ENCODE results near the gene ARL15.

DNA sequence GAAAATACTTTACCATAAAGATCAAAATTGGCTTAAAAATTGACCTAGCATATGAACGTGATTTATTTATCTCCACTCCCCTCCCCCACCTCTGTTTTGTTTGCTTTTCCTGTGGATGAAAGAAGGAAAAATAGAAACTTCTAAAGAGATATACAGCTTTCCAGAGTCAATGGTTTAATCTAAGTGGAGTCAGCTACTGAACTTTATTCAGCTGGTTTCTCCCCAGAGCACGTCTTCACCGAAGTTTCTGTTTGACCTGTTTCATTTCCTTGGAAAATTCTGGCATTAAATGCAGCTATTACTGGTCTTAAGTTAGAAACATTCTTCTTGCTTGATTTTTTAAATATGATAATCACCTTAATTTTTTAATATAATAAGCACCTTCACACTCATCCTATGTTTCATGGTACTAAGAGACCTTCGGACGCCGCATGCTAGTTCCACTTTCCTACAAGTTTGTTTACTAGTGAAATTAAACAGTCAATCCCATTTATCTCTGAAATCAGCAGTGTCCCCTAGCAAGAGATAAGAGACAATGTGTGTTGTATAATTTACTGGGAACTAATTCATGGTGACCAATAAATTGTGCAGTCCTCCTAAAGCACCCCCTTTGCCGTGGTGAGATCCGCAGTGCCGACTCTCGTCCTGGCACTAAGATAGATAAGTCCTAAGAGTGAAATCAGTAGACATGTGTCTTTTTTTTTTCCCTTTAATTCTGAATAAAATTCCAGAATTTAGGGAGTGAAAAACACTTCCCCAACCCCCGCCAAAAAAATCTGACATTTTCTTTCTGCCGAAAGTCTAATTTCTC is 89.9 kb downstream of the ARL15 start:
- TF ChIP-seq, protein P1, sequence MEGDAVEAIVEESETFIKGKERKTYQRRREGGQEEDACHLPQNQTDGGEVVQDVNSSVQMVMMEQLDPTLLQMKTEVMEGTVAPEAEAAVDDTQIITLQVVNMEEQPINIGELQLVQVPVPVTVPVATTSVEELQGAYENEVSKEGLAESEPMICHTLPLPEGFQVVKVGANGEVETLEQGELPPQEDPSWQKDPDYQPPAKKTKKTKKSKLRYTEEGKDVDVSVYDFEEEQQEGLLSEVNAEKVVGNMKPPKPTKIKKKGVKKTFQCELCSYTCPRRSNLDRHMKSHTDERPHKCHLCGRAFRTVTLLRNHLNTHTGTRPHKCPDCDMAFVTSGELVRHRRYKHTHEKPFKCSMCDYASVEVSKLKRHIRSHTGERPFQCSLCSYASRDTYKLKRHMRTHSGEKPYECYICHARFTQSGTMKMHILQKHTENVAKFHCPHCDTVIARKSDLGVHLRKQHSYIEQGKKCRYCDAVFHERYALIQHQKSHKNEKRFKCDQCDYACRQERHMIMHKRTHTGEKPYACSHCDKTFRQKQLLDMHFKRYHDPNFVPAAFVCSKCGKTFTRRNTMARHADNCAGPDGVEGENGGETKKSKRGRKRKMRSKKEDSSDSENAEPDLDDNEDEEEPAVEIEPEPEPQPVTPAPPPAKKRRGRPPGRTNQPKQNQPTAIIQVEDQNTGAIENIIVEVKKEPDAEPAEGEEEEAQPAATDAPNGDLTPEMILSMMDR (IDR thresholded peaks at IDR 0.05 in 2 of 3, conservative IDR thresholded peaks at IDR 0.05 in 1 of 3; ENCODE audit: insufficient read depth in 2 of 3, low read depth in 1 of 3, low read length in 3 of 3): no peak
- TF ChIP-seq ELF4 (CRISPR knock-in tag; IDR thresholded peaks at IDR 0.05) (no peak), NR2C1 (IDR thresholded peaks at IDR 0.05) (no peak), NR2C1 (tag; IDR thresholded peaks at IDR 0.05) (no peak), EZH2 (IDR thresholded peaks at IDR 0.05; ENCODE audit: borderline replicate concordance, low read depth, low read length) (no peak), GABPA (tag; conservative IDR thresholded peaks at IDR 0.05; ENCODE audit: low read depth) (no peak), RB1 (IDR thresholded peaks at IDR 0.05; ENCODE audit: low read depth) (no peak), CBX8 (IDR thresholded peaks at IDR 0.05; ENCODE audit: borderline replicate concordance, extremely low read depth, low read depth, low read length, poor library complexity, severe bottlenecking) (no peak), ZNF311 (CRISPR knock-in tag; IDR thresholded peaks at IDR 0.05) (no peak), FOXA1 (IDR thresholded peaks at IDR 0.05; ENCODE audit: borderline replicate concordance) (no peak), TAF1 (IDR thresholded peaks at IDR 0.05; ENCODE audit: control insufficient read depth, extremely low read depth, insufficient read depth, low read length, severe bottlenecking) (no peak), ZNF354B (CRISPR knock-in tag; IDR thresholded peaks at IDR 0.05) (no peak)
- TF ChIP-seq, protein P2, sequence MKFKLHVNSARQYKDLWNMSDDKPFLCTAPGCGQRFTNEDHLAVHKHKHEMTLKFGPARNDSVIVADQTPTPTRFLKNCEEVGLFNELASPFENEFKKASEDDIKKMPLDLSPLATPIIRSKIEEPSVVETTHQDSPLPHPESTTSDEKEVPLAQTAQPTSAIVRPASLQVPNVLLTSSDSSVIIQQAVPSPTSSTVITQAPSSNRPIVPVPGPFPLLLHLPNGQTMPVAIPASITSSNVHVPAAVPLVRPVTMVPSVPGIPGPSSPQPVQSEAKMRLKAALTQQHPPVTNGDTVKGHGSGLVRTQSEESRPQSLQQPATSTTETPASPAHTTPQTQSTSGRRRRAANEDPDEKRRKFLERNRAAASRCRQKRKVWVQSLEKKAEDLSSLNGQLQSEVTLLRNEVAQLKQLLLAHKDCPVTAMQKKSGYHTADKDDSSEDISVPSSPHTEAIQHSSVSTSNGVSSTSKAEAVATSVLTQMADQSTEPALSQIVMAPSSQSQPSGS (CRISPR knock-in tag; IDR thresholded peaks at IDR 0.05): no peak
- TF ChIP-seq, protein P3, sequence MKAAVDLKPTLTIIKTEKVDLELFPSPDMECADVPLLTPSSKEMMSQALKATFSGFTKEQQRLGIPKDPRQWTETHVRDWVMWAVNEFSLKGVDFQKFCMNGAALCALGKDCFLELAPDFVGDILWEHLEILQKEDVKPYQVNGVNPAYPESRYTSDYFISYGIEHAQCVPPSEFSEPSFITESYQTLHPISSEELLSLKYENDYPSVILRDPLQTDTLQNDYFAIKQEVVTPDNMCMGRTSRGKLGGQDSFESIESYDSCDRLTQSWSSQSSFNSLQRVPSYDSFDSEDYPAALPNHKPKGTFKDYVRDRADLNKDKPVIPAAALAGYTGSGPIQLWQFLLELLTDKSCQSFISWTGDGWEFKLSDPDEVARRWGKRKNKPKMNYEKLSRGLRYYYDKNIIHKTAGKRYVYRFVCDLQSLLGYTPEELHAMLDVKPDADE (conservative IDR thresholded peaks at IDR 0.05; ENCODE audit: control insufficient read depth, low read depth, low read length): no peak

All from K562 (cell line).